Osteocyte (in vitro differentiated cells): Measurements from ENCODE around the gene ZNF385B. TPM values are rescaled to one million over a fixed set of nuclear protein-coding genes. Genes with fewer than 3 reads are reported as not detected.
"Not testable (repeated sequence)": the region's sequence is repeated elsewhere in the genome, so short reads cannot be mapped to it uniquely, and the experiment has no call there.

Experiments
- DNase-seq: peaks from one replicate; pipeline ENCODE4 v3.0.0; 2021; ENCODE audit warnings: mixed read lengths; ENCODE audit not compliant: unreplicated experiment; ENCODE audit errors: extremely low spot score
- H3K27ac Mint-ChIP-seq: one replicate; pipeline ENCODE4 v1.8.0; 2021; ENCODE audit warnings: mild to moderate bottlenecking, mixed read lengths; ENCODE audit not compliant: unreplicated experiment
- H3K27me3 Mint-ChIP-seq: one replicate; pipeline ENCODE4 v1.8.0; 2021; ENCODE audit warnings: mixed read lengths; ENCODE audit not compliant: unreplicated experiment
- H3K36me3 Mint-ChIP-seq: one replicate; pipeline ENCODE4 v1.8.0; 2021; ENCODE audit warnings: mixed read lengths; ENCODE audit not compliant: unreplicated experiment
- H3K4me1 Mint-ChIP-seq: one replicate; pipeline ENCODE4 v1.8.0; 2021; ENCODE audit warnings: mixed read lengths; ENCODE audit not compliant: unreplicated experiment
- H3K4me3 Mint-ChIP-seq: one replicate; pipeline ENCODE4 v1.8.0; 2021; ENCODE audit warnings: mild to moderate bottlenecking, moderate library complexity, mixed read lengths; ENCODE audit not compliant: unreplicated experiment
- H3K9me3 Mint-ChIP-seq: one replicate; pipeline ENCODE4 v1.8.0; 2021; ENCODE audit warnings: mixed read lengths; ENCODE audit not compliant: unreplicated experiment
- CTCF ChIP-seq: fragments of 200-600 bp; sonication (generic); IDR thresholded peaks from 2 replicates; pipeline ENCODE4 v1.5.0; 2021; ENCODE audit warnings: antibody characterized with exemption, mild to moderate bottlenecking, moderate library complexity
- total RNA-seq: library from RNA; stranded (reverse); gene quantifications from 2 replicates; pipeline ENCODE4 v1.2.1, GENCODE V29; 2021

Gene ZNF385B
- total RNA-seq, 1 donor from 2014 or later = 0.13 TPM

GRCh38 chr2:179785902-179786301, 75.5 kb downstream of the ZNF385B start:
- Mint-ChIP-seq H3K27ac (no peak overlapping the region), H3K4me3 (no peak overlapping the region), H3K9me3 (peaks cover 3% of the 10 kb centered on the region), H3K36me3 (no peaks in the 10 kb centered on the region), H3K27me3 (peaks cover 58% of the 10 kb centered on the region), H3K4me1 (no peaks in the 10 kb centered on the region)
- no peak for TF ChIP-seq CTCF
- no peak for DNase-seq

GRCh38 chr2:179782346-179782745, 79.1 kb downstream of the ZNF385B start:
- DNase-seq, H3K9me3 Mint-ChIP-seq, H3K4me3 Mint-ChIP-seq, H3K27ac Mint-ChIP-seq, H3K4me1 Mint-ChIP-seq, H3K36me3 Mint-ChIP-seq: not testable (repeated sequence)
- H3K27me3 Mint-ChIP-seq = peaks cover 41% of the 10 kb centered on the region

- H3K9me3 Mint-ChIP-seq = no peaks in the 10 kb centered on the region
- no peak for TF ChIP-seq CTCF
- DNase-seq = no peak
- H3K4me1 Mint-ChIP-seq = no peaks in the 10 kb centered on the region
- no peaks in the 10 kb centered on the region for H3K36me3 Mint-ChIP-seq
- no peak overlapping the region for H3K4me3 Mint-ChIP-seq
- H3K27ac Mint-ChIP-seq = no peak overlapping the region
- peaks cover 35% of the 10 kb centered on the region for H3K27me3 Mint-ChIP-seq
Observed at GRCh38 chr2:179773986-179774385, 87.4 kb downstream of the ZNF385B start.

GRCh38 chr2:179772346-179772745, 89.1 kb downstream of the ZNF385B start:
- Mint-ChIP-seq H3K27me3 (peaks cover 38% of the 10 kb centered on the region), H3K36me3 (no peaks in the 10 kb centered on the region), H3K4me1 (no peaks in the 10 kb centered on the region), H3K9me3 (no peaks in the 10 kb centered on the region), H3K27ac (no peak overlapping the region), H3K4me3 (no peak overlapping the region)
- DNase-seq = no peak
- no peak for TF ChIP-seq CTCF

- Mint-ChIP-seq H3K27me3 (peaks cover 42% of the 10 kb centered on the region), H3K4me3 (no peak overlapping the region), H3K27ac (no peak overlapping the region), H3K4me1 (no peaks in the 10 kb centered on the region), H3K9me3 (no peaks in the 10 kb centered on the region), H3K36me3 (no peaks in the 10 kb centered on the region)
- TF ChIP-seq CTCF = no peak
- no peak for DNase-seq
Observed at GRCh38 chr2:179771791-179772190, 89.6 kb downstream of the ZNF385B start.

GRCh38 chr2:179770029-179770428, 91.4 kb downstream of the ZNF385B start:
- Mint-ChIP-seq H3K36me3 (no peaks in the 10 kb centered on the region), H3K4me1 (no peaks in the 10 kb centered on the region), H3K4me3 (no peak overlapping the region), H3K27me3 (peaks cover 47% of the 10 kb centered on the region), H3K9me3 (no peaks in the 10 kb centered on the region), H3K27ac (no peak overlapping the region)
- no peak for TF ChIP-seq CTCF
- no peak for DNase-seq
